Astrocyte of the cerebellum (primary cell): Measurements from ENCODE around the gene ELL.

ENCODE experiments used
- DNase-seq: peaks from one replicate; pipeline ENCODE4 v3.0.0-alpha.2; 2011; ENCODE audit warnings: low read depth
- H3K4me3 ChIP-seq: 2 replicates; pipeline ENCODE4 v1.5.1; 2011; ENCODE audit warnings: mild to moderate bottlenecking, low read depth, low read length, moderate library complexity
- CTCF ChIP-seq: IDR thresholded peaks from 2 replicates; pipeline ENCODE4 v1.5.1; 2012; ENCODE audit warnings: low read length, low read depth, moderate library complexity, mild to moderate bottlenecking; ENCODE audit errors: missing control alignments
- in situ Hi-C: cut with HindIII; loops from 2 replicates; pipeline ENCODE4 v1.10.0; 2017; ENCODE audit warnings: low sequenced_read_pairs

The ELL gene

GRCh38 chr19:18427743-18428113 is 94.1 kb downstream of the ELL start:
- no peak for TF ChIP-seq CTCF
- H3K4me3 ChIP-seq, result no peak overlapping the region
- in situ Hi-C loops, result no loop called here

GRCh38 chr19:18427080-18427742 is 94.7 kb downstream of the ELL start:
- TF ChIP-seq CTCF, result no peak
- in situ Hi-C loops, result no loop called here
- no peak overlapping the region for H3K4me3 ChIP-seq
- DNase-seq, result no peak

More at GRCh38 chr19:18427743-18428113, 94.1 kb downstream of the ELL start:
- no peak for DNase-seq

GRCh38 chr19:18426416-18426767 is 95.5 kb downstream of the ELL start:
- in situ Hi-C loops, result no loop called here
- no peak overlapping the region for H3K4me3 ChIP-seq
- no peak for TF ChIP-seq CTCF
- DNase-seq, result no peak

- no peak for DNase-seq
- peak; percentile 3 for TF ChIP-seq CTCF
- in situ Hi-C loops, result no loop called here
- H3K4me3 ChIP-seq, result no peak overlapping the region
Observed at GRCh38 chr19:18425515-18426415, 96.1 kb downstream of the ELL start.

GRCh38 chr19:18424890-18425514 is 96.9 kb downstream of the ELL start:
- no peak for TF ChIP-seq CTCF
- no peak for DNase-seq
- in situ Hi-C loops, result no loop called here

GRCh38 chr19:18424122-18424889 is 97.6 kb downstream of the ELL start:
- no peak for DNase-seq
- in situ Hi-C loops, result no loop called here
- no peak overlapping the region for H3K4me3 ChIP-seq
- no peak for TF ChIP-seq CTCF

More at GRCh38 chr19:18424890-18425514, 96.9 kb downstream of the ELL start:
- H3K4me3 ChIP-seq, result no peak overlapping the region
